Measurements from ENCODE around the gene INAFM2.

- TF ChIP-seq CTCF (IDR thresholded peaks at IDR 0.05 in 8 of 11, conservative IDR thresholded peaks at IDR 0.05 in 3 of 11) (no peak), POLR2A (IDR thresholded peaks at IDR 0.05) (no peak), POLR2AphosphoS5 (IDR thresholded peaks at IDR 0.05) (no peak)
These were observed 30.5 kb upstream of the INAFM2 start for GRCh38 chr15:40293006-40293405.
